ENCODE results near the gene GUCY1A2.

The GUCY1A2 gene

DNA sequence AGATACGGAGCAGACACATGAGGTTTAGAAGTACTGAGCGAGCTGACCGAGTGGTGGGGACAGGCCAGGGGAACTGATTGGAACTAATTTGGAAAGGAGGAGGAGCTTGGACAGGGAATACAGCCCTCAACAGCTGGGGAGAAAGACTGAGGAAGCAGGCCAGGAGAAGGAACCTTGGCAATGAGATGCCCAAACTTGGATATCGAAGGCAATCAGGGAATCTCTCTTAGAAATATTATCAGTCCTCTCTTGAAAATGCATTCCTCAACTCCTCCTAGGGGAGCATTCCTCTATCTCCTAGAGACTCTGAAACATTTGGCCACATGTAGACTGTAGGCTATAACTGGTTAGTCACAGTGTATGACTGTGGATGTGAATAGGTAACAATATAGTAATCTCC is 284.6 kb downstream of the GUCY1A2 start:
- peak; percentile 0 for DNase-seq

DNA sequence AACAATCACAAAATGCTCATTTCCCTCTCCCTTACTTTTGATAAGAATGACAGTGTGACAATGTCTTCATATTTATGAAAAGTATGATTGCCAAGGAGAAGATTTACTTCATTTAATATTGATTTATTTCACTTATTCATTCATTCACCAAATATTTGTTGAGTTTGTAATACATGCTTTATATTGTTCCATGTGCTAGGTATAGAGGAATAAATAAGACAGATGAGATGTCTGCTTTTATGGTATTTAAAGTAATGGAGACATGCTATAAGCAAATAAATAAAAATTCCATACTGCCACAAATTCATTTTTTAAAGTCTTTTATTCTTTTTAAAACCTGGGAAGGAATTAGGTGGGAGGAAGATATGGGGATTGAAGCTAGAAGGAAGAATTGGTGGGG is 289.4 kb downstream of the GUCY1A2 start:
- no peak for DNase-seq

- DNase-seq, result no peak
Measured at GRCh38 chr11:106728379-106728778, 289.9 kb downstream of the GUCY1A2 start.

DNA sequence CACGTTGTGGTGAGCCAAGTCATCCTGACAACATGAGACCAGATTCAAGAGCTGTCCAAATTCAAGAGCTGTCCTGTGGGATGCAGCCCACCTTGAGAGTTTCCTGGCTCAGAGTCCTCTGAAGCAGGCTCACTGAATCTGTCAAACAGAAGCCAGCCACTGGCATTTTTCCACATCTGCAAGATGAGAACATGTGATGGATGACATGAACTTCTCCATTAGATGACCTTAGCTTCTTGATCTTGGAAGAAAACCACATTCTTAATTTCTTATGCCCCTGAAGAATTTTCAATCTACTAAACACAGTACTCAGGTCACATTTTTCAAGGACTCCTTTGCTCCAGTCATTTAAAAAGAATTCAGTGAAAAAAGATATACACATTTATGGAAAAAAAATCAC is 291.0 kb downstream of the GUCY1A2 start:
- DNase-seq, result no peak

DNA sequence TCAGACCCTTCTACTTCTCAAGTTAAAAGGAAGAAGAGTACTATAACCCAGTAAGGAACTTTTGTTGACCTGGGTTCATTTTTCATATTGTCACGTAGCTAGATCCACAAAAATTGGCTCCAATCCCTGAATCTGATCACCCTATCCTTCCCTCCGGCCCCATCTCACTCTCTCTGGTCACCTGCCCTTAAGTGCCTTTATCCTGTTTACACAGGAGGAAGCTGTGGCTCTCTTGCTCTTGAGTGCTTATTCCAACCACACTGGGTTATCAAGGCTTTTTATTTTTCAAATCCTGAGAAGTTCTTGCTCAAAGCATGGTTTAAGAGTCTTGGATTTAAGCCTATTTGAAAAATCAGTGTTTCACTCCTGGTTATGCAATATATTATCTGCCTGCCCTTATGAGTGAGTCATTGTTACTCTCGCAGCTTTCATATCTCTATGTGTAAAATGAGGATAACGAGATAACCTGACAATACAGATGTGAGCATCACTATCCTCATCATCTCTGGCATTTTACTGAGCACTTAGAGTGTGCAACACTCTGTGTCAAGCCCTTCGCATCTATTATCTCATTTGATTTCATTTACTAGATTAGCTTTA is 293.9 kb downstream of the GUCY1A2 start:
- no peak for DNase-seq

DNA sequence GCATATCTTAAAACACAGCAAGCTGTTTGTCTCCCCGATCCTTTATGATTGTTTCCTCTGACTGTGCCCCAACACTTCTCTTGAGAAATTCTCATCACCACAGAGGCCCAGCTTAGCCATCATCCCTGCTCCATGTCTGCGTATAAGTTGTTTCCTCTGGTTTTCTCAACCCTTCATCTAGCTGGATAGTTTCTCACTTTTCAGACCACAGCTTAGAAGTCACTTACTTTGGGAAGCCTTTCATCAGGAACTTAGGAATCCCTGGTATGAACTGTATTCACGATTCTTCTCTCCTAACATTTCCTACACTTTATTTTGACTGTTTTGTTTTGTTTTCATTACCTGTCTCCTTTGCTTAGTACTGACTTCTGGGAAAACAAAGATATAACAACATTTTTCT is 295.2 kb downstream of the GUCY1A2 start:
- DNase-seq, result no peak

GRCh38 chr11:106717222-106717621 is 301.1 kb downstream of the GUCY1A2 start:
- DNase-seq, result no peak

DNA sequence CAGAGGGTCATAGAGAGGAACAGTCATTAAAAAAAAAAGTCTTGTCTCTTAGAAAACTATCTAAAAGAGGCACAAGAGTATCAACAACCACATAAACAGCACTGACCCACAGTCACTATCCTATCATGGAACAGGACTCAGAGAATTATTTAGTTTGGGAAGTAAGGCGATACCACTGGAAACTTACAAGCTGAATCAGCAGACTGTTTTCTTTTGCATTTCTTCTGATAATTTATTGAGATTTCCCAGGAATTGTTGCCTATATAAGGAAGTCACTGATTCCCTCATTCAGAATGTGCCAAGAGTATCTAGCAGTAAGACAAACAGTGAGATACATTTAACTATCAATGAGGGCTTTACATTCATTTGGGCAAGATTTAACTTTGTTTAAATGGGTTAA is 304.1 kb downstream of the GUCY1A2 start:
- no peak for DNase-seq

GRCh38 chr11:106708348-106708747 is 309.9 kb downstream of the GUCY1A2 start:
- DNase-seq, result no peak

- DNase-seq, result no peak
Measured at GRCh38 chr11:106706355-106706754, 311.9 kb downstream of the GUCY1A2 start.

DNA sequence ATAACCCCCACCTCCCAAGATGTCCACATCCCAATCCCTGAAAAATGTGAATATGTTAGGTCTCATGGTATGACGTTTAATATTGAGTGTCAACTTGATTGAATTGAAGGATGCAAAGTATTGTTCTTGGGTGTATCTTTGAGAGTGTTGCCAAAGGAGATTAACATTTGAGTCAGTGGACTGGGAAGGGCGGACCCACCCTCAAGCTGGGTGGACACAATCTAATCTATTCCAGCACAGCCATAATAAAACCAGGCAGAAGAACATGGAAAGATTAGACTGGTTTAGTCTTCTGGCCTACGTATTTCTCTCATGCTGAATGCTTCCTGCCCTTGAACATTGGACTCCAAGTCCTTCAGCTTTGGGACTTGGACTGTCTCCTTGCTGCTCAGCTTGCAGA is 315.5 kb downstream of the GUCY1A2 start:
- no peak for DNase-seq

- DNase-seq, result no peak
Measured at GRCh38 chr11:106697058-106697457, 321.2 kb downstream of the GUCY1A2 start.

GRCh38 chr11:106695506-106695905 is 322.8 kb downstream of the GUCY1A2 start:
- no peak for DNase-seq

- DNase-seq, result no peak
Measured at GRCh38 chr11:106694501-106694900, 323.8 kb downstream of the GUCY1A2 start.

DNA sequence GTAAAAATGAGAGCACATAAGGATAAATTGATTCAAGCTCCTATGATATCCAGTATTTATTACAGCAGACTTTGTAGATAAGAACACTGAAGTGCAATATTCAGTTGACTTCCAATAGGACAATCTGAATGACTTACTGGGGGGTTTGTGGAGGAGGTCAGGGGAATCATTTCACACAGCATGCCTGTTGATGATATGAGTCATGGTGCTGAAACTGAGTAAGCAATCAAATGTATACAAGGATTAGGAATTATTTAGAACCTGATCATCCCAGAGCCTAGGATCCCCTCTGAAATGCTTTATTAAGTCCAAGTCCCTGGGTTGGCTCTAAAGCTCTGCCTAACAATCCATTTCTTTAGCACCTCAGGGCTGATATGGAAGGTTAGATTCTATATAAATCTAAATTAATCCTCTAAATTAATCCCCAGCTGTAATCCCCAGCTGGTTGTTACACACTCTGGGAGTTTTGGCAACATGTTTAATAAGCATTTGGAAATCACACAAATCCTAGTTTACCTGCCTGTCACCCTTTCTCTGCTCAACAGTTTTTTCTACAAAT is 326.4 kb downstream of the GUCY1A2 start:
- DNase-seq, result no peak

DNA sequence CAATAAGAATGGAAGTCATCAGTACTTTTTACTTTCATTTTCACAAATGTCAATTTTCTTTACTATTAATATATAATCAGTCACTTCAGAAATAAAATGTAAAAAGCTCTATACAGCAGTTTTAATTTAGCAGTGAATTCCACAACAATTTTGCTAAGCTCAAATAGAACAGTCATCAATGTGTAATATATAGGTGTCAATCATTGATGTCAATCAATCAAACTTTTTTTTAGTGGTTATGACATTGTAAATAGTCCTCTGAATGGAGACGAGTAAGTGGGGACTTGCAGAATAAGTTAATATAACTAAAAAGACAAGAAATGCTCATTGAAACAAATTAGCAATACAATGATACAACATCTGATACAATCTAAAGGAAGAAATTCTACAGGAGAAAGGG is 327.4 kb downstream of the GUCY1A2 start:
- DNase-seq, result no peak

GRCh38 chr11:106684944-106685343 is 333.3 kb downstream of the GUCY1A2 start:
- no peak for DNase-seq

- DNase-seq, result no peak
Measured at GRCh38 chr11:106683435-106683834, 334.8 kb downstream of the GUCY1A2 start.

- DNase-seq, result no peak
Measured at GRCh38 chr11:106681435-106681834, 336.8 kb downstream of the GUCY1A2 start.

- DNase-seq, result no peak
Measured at GRCh38 chr11:106679581-106679980, 338.7 kb downstream of the GUCY1A2 start.

DNA sequence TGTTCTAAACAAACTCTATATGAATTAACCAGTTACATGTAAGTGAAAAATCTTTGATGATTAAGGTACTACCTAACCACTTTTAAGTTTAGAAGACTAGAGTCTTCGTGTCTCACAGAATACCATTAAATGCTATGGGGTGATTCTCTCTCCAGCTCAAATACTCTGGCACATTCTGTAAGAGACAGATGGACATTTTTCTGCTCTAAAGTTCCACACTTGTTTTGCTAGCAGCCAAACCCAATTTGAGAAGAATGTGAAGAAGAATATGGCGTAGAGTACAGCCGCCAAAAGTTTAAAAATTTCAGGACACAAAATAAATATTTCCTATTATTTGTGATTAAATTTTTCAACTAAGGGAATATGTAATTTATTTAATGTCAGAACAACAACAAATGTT is 339.1 kb downstream of the GUCY1A2 start:
- DNase-seq, result no peak

- no peak for DNase-seq
Measured at GRCh38 chr11:106670069-106670468, 348.2 kb downstream of the GUCY1A2 start.

DNA sequence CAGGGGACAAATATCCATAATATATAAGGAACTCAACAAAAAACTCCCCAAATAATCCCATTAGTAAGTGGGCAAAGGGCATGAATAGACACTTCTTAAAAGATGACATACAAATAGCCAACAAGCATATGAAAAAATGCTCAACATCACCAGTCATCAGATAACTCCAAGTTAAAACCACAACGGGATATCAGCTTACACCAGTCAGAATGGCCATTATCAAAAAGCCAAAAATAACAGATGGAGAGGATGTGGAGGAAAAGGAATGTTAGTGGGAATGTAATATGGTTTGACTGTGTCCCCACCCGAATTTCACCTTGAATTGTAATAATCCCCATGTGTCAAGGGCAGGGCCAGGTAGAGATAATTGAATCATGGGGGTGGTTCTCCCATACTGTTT is 350.1 kb downstream of the GUCY1A2 start:
- DNase-seq, result no peak

DNA sequence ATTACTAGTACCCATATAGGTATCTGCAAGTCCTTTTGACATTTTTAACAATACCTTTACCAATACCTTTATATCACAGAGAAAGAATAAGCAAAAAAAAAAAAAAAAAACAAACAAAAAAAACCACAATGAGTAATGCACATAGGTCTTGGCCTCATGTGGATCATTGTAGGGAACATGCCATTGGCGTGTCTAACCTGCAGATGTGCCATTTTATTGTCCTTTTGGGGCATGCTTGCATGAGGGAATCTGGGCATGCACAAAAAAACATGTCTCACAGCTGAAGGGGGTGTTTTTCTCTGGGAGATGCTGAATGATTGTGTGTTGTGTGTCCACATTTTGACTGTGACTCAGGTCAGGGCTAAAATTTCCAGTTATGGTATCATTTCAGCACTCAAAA is 361.6 kb downstream of the GUCY1A2 start:
- DNase-seq, result no peak

DNA sequence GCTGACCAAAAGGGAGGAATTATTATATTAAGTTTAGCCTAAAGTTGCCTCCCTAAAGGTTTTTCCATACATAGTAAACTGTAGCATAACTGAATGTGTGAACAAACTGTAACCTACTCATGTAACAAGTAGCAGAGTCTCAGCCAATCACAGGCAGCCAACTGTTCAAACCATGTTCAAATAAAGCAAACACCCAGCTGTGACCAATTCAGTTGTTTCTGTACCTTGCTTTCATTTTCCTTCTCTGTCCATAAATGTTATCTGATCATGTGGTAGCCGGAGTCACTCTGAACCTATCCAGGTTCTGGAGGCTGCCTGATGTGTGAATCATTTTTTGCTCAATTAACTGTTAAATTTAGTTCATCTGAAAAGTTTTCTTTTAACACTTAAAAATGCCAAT is 373.5 kb downstream of the GUCY1A2 start:
- no peak for DNase-seq
